ENCODE data around the gene STK40. TPM values are rescaled to one million over a fixed set of nuclear protein-coding genes. Genes with fewer than 3 reads are reported as not detected.

STK40 gene
- total RNA-seq, 1 experiment from 2014 or later, result 12.5 TPM

Small RNA genes lying within 50 kb of the gene (small RNA-seq; reads per million reads assigned to genes)
- 0.02 to 0.18 reads per million in 2 experiments for gene RNU4-27P
- 0 to 0.15 reads per million in 2 experiments for gene SNORA63C

Other genes starting within 250 kb of the STK40 start
- 54.7 and 62.9 TPM in 2 replicates for gene TRAPPC3, start 236.4 kb downstream of the STK40 start, total RNA-seq (2014; rRNA removed; shearing (Covaris generic))
- 33.7 and 33.9 TPM in 2 replicates for gene MAP7D1, start 229.8 kb downstream of the STK40 start, total RNA-seq (2014; rRNA removed; shearing (Covaris generic))
- gene THRAP3, start 161.5 kb downstream of the STK40 start, total RNA-seq (2014; rRNA removed; shearing (Covaris generic)), result 59.9 and 67.7 TPM in 2 replicates
- 1.3 and 1.5 TPM in 2 replicates for gene SH3D21, start 79.6 kb downstream of the STK40 start, total RNA-seq (2014; rRNA removed; shearing (Covaris generic))
- 1.6 and 2.9 TPM in 2 replicates for gene EVA1B, start 62.3 kb downstream of the STK40 start, total RNA-seq (2014; rRNA removed; shearing (Covaris generic))
- 10.8 and 12.8 TPM in 2 replicates for gene LSM10, start 12.0 kb upstream of the STK40 start, total RNA-seq (2014; rRNA removed; shearing (Covaris generic))
- gene OSCP1, start 64.5 kb upstream of the STK40 start, total RNA-seq (2014; rRNA removed; shearing (Covaris generic)), result 6.0 and 6.8 TPM in 2 replicates
- 139 and 142 TPM in 2 replicates for gene MRPS15, start 78.5 kb upstream of the STK40 start, total RNA-seq (2014; rRNA removed; shearing (Covaris generic))
- 0.20 TPM in 1 of 2 replicates, not detected in the other for gene CSF3R, start 97.0 kb upstream of the STK40 start, total RNA-seq (2014; rRNA removed; shearing (Covaris generic))

Data from NCI-H460 (cell line).